HG02763 (cell line): ENCODE results near the gene CCT6B.
"Not testable (repeated sequence)": the region's sequence is repeated elsewhere in the genome, so short reads cannot be mapped to it uniquely, and the experiment has no call there.

Experiments used
- ATAC-seq: cut with Tn5 transposase; IDR thresholded peaks from one replicate; pipeline ENCODE4 v1.9.1; 2021; ENCODE audit warnings: mild to moderate bottlenecking, moderate library complexity; ENCODE audit not compliant: unreplicated experiment

Gene CCT6B

GRCh38 chr17:34980681-34981537, 19.6 kb upstream of the CCT6B start:
- ATAC-seq, result peak; percentile 87

- peak; percentile 83 for ATAC-seq
Observed at GRCh38 chr17:34980353-34980680, 19.1 kb upstream of the CCT6B start, which contains the start of gene LIG3. Gene LIG3 (plus strand): TSS chr17:34980512. CDS start chr17:34983006, 2,494 bp downstream.

GRCh38 chr17:34979650-34980352, 18.5 kb upstream of the CCT6B start:
- ATAC-seq, result no peak

GRCh38 chr17:34979153-34979552, 17.9 kb upstream of the CCT6B start:
- ATAC-seq, result no peak

- no peak for ATAC-seq
Observed at GRCh38 chr17:34974794-34975785, 13.8 kb upstream of the CCT6B start.

- ATAC-seq, result no peak
Observed at GRCh38 chr17:34974179-34974578, 12.9 kb upstream of the CCT6B start.

GRCh38 chr17:34958438-34958837, 2.8 kb downstream of the CCT6B start:
- no peak for ATAC-seq

- not testable (repeated sequence) for ATAC-seq
Observed at GRCh38 chr17:34950780-34951179, 10.5 kb downstream of the CCT6B start.

- no peak for ATAC-seq
Observed at GRCh38 chr17:34930283-34930682, 31.0 kb downstream of the CCT6B start.

GRCh38 chr17:34926661-34927060, 34.6 kb downstream of the CCT6B start:
- no peak for ATAC-seq

GRCh38 chr17:34920676-34921075, 40.6 kb downstream of the CCT6B start:
- no peak for ATAC-seq

- no peak for ATAC-seq
Observed at GRCh38 chr17:34917381-34917780, 43.9 kb downstream of the CCT6B start.

GRCh38 chr17:34916120-34916519, 45.1 kb downstream of the CCT6B start:
- no peak for ATAC-seq

- no peak for ATAC-seq
Observed at GRCh38 chr17:34913001-34913400, 48.3 kb downstream of the CCT6B start.

- no peak for ATAC-seq
Observed at GRCh38 chr17:34909040-34909439, 52.2 kb downstream of the CCT6B start.

- ATAC-seq, result no peak
Observed at GRCh38 chr17:34902831-34903547, 58.3 kb downstream of the CCT6B start.

GRCh38 chr17:34899643-34900291, 61.5 kb downstream of the CCT6B start:
- no peak for ATAC-seq

GRCh38 chr17:34895383-34895782, 65.9 kb downstream of the CCT6B start:
- ATAC-seq, result no peak

GRCh38 chr17:34894964-34895363, 66.3 kb downstream of the CCT6B start:
- ATAC-seq, result no peak
